ENCODE results near the gene R3HCC1L.

- TF ChIP-seq CTCF (conservative IDR thresholded peaks at IDR 0.05 in 1 of 2, IDR thresholded peaks at IDR 0.05 in 1 of 2; ENCODE audit: extremely low read depth in 1 of 2, insufficient read depth in 1 of 2, low read depth in 1 of 2, low read length in 2 of 2) (no peak), EZH2 (IDR thresholded peaks at IDR 0.05; ENCODE audit: borderline replicate concordance, low read length) (no peak)
These were observed 74.5 kb downstream of the R3HCC1L start for GRCh38 chr10:98208925-98209324.

Measured in mammary epithelial cell (primary cell).